NB4 (cell line): Measurements from ENCODE around the gene EPS8.

Experiments used
- CTCF ChIP-seq: IDR thresholded peaks from one replicate; pipeline ENCODE4 v1.5.1; 2012; ENCODE audit warnings: low read depth, low read length
- POLR2A ChIP-seq: IDR thresholded peaks from 2 replicates; pipeline ENCODE4 v1.6.1; 2011; ENCODE audit warnings: mild to moderate bottlenecking; ENCODE audit not compliant: insufficient read length; ENCODE audit errors: extremely low read depth
- TF ChIP-seq, protein P1 (sequence below): IDR thresholded peaks from 2 replicates; pipeline ENCODE4 v1.6.1; 2011; ENCODE audit warnings: low read depth, low read length

- TF ChIP-seq, protein P1, sequence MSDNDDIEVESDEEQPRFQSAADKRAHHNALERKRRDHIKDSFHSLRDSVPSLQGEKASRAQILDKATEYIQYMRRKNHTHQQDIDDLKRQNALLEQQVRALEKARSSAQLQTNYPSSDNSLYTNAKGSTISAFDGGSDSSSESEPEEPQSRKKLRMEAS = no peak
- no peak for TF ChIP-seq CTCF
- no peak for TF ChIP-seq POLR2A
Observed at GRCh38 chr12:15625075-15625474, 164.1 kb downstream of the EPS8 start.
